Peyer's patch (tissue), 4 donors: ENCODE results near the gene PPP2R2D. TPM values are rescaled to one million over a fixed set of nuclear protein-coding genes. Genes with fewer than 3 reads are reported as not detected.

Source experiments
- DNase-seq, 3 donors: peaks; one replicate each; pipeline ENCODE4 v3.0.0-alpha.2; 2017 to 2019
- H3K27ac ChIP-seq, 4 donors: fragments of 200-600 bp; sonication (generic); one replicate each; pipeline ENCODE4 v1.5.1; 2016 to 2019
- H3K27me3 ChIP-seq, 2 donors: fragments of 200-600 bp; sonication (generic); one replicate each; pipeline ENCODE4 v1.5.1; 2019
- H3K36me3 ChIP-seq, 3 donors: fragments of 200-600 bp; sonication (generic); one replicate each; pipeline ENCODE4 v1.5.1; 2016 to 2019
- H3K4me1 ChIP-seq, 4 donors: fragments of 200-600 bp; sonication (generic); one replicate each; pipeline ENCODE4 v1.5.1; 2016 to 2019
- H3K4me3 ChIP-seq, 4 donors: fragments of 200-600 bp; sonication (generic); 1 replicate in 3 of 4; 2 replicates in 1 of 4; pipeline ENCODE4 v1.5.1; 2016 to 2019; ENCODE audit warnings: mild to moderate bottlenecking in 1 of 4
- H3K9me3 ChIP-seq, 4 donors: fragments of 200-600 bp; sonication (generic); one replicate each; pipeline ENCODE4 v1.5.1; 2016 to 2019; ENCODE audit warnings: mild to moderate bottlenecking in 1 of 4
- CTCF ChIP-seq, 6 experiments: fragments of 450-650 bp in 4 of 6; fragments of 200-600 bp in 2 of 6; sonication (generic) in 1 of 6; IDR thresholded peaks; one replicate each; pipeline ENCODE4 v1.5.1; 2017 to 2019; ENCODE audit warnings: antibody characterized with exemption in 6 of 6, mild to moderate bottlenecking in 3 of 6, moderate library complexity in 1 of 6
- POLR2A ChIP-seq, 2 donors: fragments of 450-650 bp; IDR thresholded peaks; one replicate each; pipeline ENCODE4 v1.5.1; 2017; ENCODE audit warnings: antibody characterized with exemption in 2 of 2, mild to moderate bottlenecking in 2 of 2, moderate library complexity in 2 of 2
- total RNA-seq, 4 donors: library from RNA; depleted of rRNA; stranded (reverse); fragments of >200 nt; gene quantifications; one replicate each; pipeline ENCODE4 v1.1.0, GENCODE V29; 2016

Gene PPP2R2D
- total RNA-seq, 4 donors from 2014 or later: 34.3 to 87.5 (median 48.5) TPM

- H3K4me1 ChIP-seq: no peaks in the 10 kb centered on the region
- H3K27me3 ChIP-seq: no peaks in the 10 kb centered on the region
- H3K4me3 ChIP-seq: no peak overlapping the region
- H3K27ac ChIP-seq: no peak overlapping the region
- no peaks in the 10 kb centered on the region for H3K36me3 ChIP-seq
- no peak for TF ChIP-seq POLR2A (IDR thresholded peaks at IDR 0.05)
- TF ChIP-seq CTCF (IDR thresholded peaks at IDR 0.05): no peak
- DNase-seq: peak in 2 of 3 donors; percentile 28 to 29
- H3K9me3 ChIP-seq: no peaks in the 10 kb centered on the region
Measured at GRCh38 chr10:131857156-131858117, 43.4 kb upstream of the PPP2R2D start.

- TF ChIP-seq POLR2A (IDR thresholded peaks at IDR 0.05): no peak
- no peak for TF ChIP-seq CTCF (IDR thresholded peaks at IDR 0.05)
- Histone ChIP-seq H3K36me3 (no peaks in the 10 kb centered on the region), H3K4me3 (no peak overlapping the region), H3K4me1 (no peaks in the 10 kb centered on the region), H3K27ac (no peak overlapping the region), H3K9me3 (no peaks in the 10 kb centered on the region), H3K27me3 (no peaks in the 10 kb centered on the region)
- peak in 2 of 3 donors; percentile 18 to 30 for DNase-seq
Measured at GRCh38 chr10:131858118-131858515, 42.7 kb upstream of the PPP2R2D start.

GRCh38 chr10:131858583-131859340 is 42.0 kb upstream of the PPP2R2D start:
- Histone ChIP-seq H3K4me1 (no peaks in the 10 kb centered on the region), H3K27ac (no peak overlapping the region), H3K9me3 (no peaks in the 10 kb centered on the region), H3K27me3 (no peaks in the 10 kb centered on the region), H3K4me3 (no peak overlapping the region), H3K36me3 (no peaks in the 10 kb centered on the region)
- no peak for TF ChIP-seq POLR2A (IDR thresholded peaks at IDR 0.05)
- TF ChIP-seq CTCF (IDR thresholded peaks at IDR 0.05): no peak
- peak in 2 of 3 donors; percentile 22 to 35 for DNase-seq

GRCh38 chr10:131859341-131860020 is 41.3 kb upstream of the PPP2R2D start:
- H3K9me3 ChIP-seq: no peaks in the 10 kb centered on the region
- H3K4me3 ChIP-seq: no peak overlapping the region
- no peak overlapping the region for H3K27ac ChIP-seq
- TF ChIP-seq POLR2A (IDR thresholded peaks at IDR 0.05) (no peak), CTCF (IDR thresholded peaks at IDR 0.05) (no peak)
- no peaks in the 10 kb centered on the region for H3K27me3 ChIP-seq
- no peaks in the 10 kb centered on the region for H3K36me3 ChIP-seq
- H3K4me1 ChIP-seq: no peaks in the 10 kb centered on the region
- peak in 2 of 3 donors; percentile 20 to 39 for DNase-seq

- H3K27ac ChIP-seq: no peak overlapping the region
- no peaks in the 10 kb centered on the region for H3K9me3 ChIP-seq
- no peaks in the 10 kb centered on the region for H3K4me1 ChIP-seq
- no peaks in the 10 kb centered on the region for H3K36me3 ChIP-seq
- peak in 2 of 3 donors; percentile 2 to 13 for DNase-seq
- H3K4me3 ChIP-seq: no peak overlapping the region
- H3K27me3 ChIP-seq: no peaks in the 10 kb centered on the region
- no peak for TF ChIP-seq CTCF (IDR thresholded peaks at IDR 0.05)
- TF ChIP-seq POLR2A (IDR thresholded peaks at IDR 0.05): no peak
Measured at GRCh38 chr10:131860311-131860710, 40.5 kb upstream of the PPP2R2D start.
